Suppressor macrophage treated with lipopolysaccharide for 1 hour (primary cell): ENCODE results near the gene EGFR.

Experiments used
- DNase-seq, 3 donors: peaks; one replicate each; pipeline ENCODE4 v3.0.0-alpha.2; 2020 to 2022

EGFR gene

GRCh38 chr7:55255496-55256445 lies 237.0 kb downstream of the EGFR start:
- DNase-seq, result peak; percentile 74 to 86 (median 78)

- no peak for DNase-seq
Measured at GRCh38 chr7:55258631-55259030, 239.8 kb downstream of the EGFR start.

- no peak for DNase-seq
Measured at GRCh38 chr7:55260171-55260570, 241.4 kb downstream of the EGFR start.

- DNase-seq, result no peak
Measured at GRCh38 chr7:55260676-55261385, 242.0 kb downstream of the EGFR start.
